HEK293 (cell line): Measurements from ENCODE around the gene SLC6A16.

Experiments
- BCL11A ChIP-seq: fragments of 450-650 bp; formaldehyde crosslinking; IDR thresholded peaks from 2 replicates; pipeline ENCODE4 v1.5.1; 2016; ENCODE audit warnings: low read depth, missing biosample characterization, missing genetic modification characterization
- CTCF ChIP-seq: fragments of 450-650 bp; formaldehyde crosslinking; IDR thresholded peaks from 2 replicates; pipeline ENCODE4 v1.5.1; 2016; ENCODE audit warnings: missing biosample characterization, missing genetic modification characterization
- SETDB1 ChIP-seq: IDR thresholded peaks from one replicate; pipeline ENCODE4 v1.6.1; 2017; ENCODE audit warnings: mild to moderate bottlenecking, low read length, moderate library complexity, mixed read lengths; ENCODE audit not compliant: insufficient read length
- TCF7L2 ChIP-seq: IDR thresholded peaks from 2 replicates; pipeline ENCODE4 v1.6.1; 2011; ENCODE audit warnings: low read depth, mild to moderate bottlenecking, inconsistent platforms, low read length, moderate library complexity, borderline replicate concordance
- WT1 ChIP-seq: fragments of 450-650 bp; formaldehyde crosslinking; IDR thresholded peaks from 2 replicates; pipeline ENCODE4 v1.5.1; 2016; ENCODE audit warnings: missing biosample characterization, missing genetic modification characterization
- ZNF239 ChIP-seq: fragments of 450-650 bp; formaldehyde crosslinking; IDR thresholded peaks from 2 replicates; pipeline ENCODE4 v1.5.1; 2016; ENCODE audit warnings: missing biosample characterization, missing genetic modification characterization
- ZNF274 ChIP-seq, 2 experiments: fragments of 200-500 bp in 1 of 2; fragments of 450-650 bp in 1 of 2; sonication (Bioruptor generic) in 1 of 2; formaldehyde crosslinking in 1 of 2; IDR thresholded peaks; 2 replicates each; pipeline versions ENCODE4 v1.5.1 to v1.6.1; 2014 to 2016; ENCODE audit warnings: borderline replicate concordance in 1 of 2, inconsistent platforms in 1 of 2, low read length in 1 of 2, missing biosample characterization in 1 of 2, missing genetic modification characterization in 1 of 2
- ZNF585B ChIP-seq: fragments of 450-650 bp; formaldehyde crosslinking; IDR thresholded peaks from 2 replicates; pipeline ENCODE4 v1.5.1; 2016; ENCODE audit warnings: missing biosample characterization, missing genetic modification characterization
- ZNF621 ChIP-seq: fragments of 450-650 bp; formaldehyde crosslinking; IDR thresholded peaks from 2 replicates; pipeline ENCODE4 v1.5.1; 2017; ENCODE audit warnings: missing biosample characterization, missing genetic modification characterization
- ZNF629 ChIP-seq: fragments of 450-650 bp; formaldehyde crosslinking; IDR thresholded peaks from 2 replicates; pipeline ENCODE4 v1.5.1; 2017; ENCODE audit warnings: missing biosample characterization, missing genetic modification characterization
- ZNF670 ChIP-seq: fragments of 450-650 bp; formaldehyde crosslinking; IDR thresholded peaks from 2 replicates; pipeline ENCODE4 v1.5.1; 2016; ENCODE audit warnings: missing biosample characterization, missing genetic modification characterization, low read depth
- ZNF777 ChIP-seq: fragments of 450-650 bp; formaldehyde crosslinking; IDR thresholded peaks from 2 replicates; pipeline ENCODE4 v1.5.1; 2017; ENCODE audit warnings: missing biosample characterization, missing genetic modification characterization, borderline replicate concordance
- TF ChIP-seq, protein P1 (sequence below): fragments of 450-650 bp; formaldehyde crosslinking; IDR thresholded peaks from 2 replicates; pipeline ENCODE4 v1.5.1; 2016; ENCODE audit warnings: missing biosample characterization, missing genetic modification characterization

GRCh38 chr19:49337267-49338022 is 12.5 kb upstream of the SLC6A16 start:
- TF ChIP-seq CTCF (tag by site-specific recombination) (no peak), ZNF621 (tag by site-specific recombination) (no peak), BCL11A (tag by site-specific recombination) (no peak), ZNF629 (tag by site-specific recombination) (no peak), SETDB1 (no peak), ZNF274 (IDR thresholded peaks at IDR 0.05; ENCODE audit: low read length) (no peak), ZNF274 (tag by site-specific recombination; IDR thresholded peaks at IDR 0.05; ENCODE audit: borderline replicate concordance) (no peak), TCF7L2 (no peak), ZNF777 (tag by site-specific recombination) (no peak), ZNF585B (tag by site-specific recombination) (no peak), ZNF239 (tag by site-specific recombination) (no peak), WT1 (no peak), ZNF670 (no peak)
- TF ChIP-seq, protein P1, sequence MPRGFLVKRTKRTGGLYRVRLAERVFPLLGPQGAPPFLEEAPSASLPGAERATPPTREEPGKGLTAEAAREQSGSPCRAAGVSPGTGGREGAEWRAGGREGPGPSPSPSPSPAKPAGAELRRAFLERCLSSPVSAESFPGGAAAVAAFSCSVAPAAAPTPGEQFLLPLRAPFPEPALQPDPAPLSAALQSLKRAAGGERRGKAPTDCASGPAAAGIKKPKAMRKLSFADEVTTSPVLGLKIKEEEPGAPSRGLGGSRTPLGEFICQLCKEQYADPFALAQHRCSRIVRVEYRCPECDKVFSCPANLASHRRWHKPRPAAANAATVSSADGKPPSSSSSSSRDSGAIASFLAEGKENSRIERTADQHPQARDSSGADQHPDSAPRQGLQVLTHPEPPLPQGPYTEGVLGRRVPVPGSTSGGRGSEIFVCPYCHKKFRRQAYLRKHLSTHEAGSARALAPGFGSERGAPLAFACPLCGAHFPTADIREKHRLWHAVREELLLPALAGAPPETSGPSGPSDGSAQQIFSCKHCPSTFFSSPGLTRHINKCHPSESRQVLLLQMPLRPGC, result no peak
